ENCODE measurements around the gene RBM19.

- no peak for TF ChIP-seq REST (IDR thresholded peaks at IDR 0.05; ENCODE audit: insufficient read depth in 1 of 2, low read depth in 2 of 2, low read length in 2 of 2)
- no peak for TF ChIP-seq TAF1 (IDR thresholded peaks at IDR 0.05; ENCODE audit: borderline replicate concordance, insufficient read depth, low read length)
- no peak for TF ChIP-seq POLR2AphosphoS5 (IDR thresholded peaks at IDR 0.05; ENCODE audit: low read depth, low read length)
Measured at GRCh38 chr12:113880988-113881962, 84.8 kb downstream of the RBM19 start.

Data from PFSK-1 (cell line).